ENCODE results near the gene HSD17B12. TPM values are rescaled to one million over a fixed set of nuclear protein-coding genes. Genes with fewer than 3 reads are reported as not detected.

HSD17B12 gene
- total and polyA plus RNA-seq, 2 of the 13 experiments (the other 11 are each of a cell fraction or from before 2014, with no cell fraction given): 50.3 to 117 TPM

DNA sequence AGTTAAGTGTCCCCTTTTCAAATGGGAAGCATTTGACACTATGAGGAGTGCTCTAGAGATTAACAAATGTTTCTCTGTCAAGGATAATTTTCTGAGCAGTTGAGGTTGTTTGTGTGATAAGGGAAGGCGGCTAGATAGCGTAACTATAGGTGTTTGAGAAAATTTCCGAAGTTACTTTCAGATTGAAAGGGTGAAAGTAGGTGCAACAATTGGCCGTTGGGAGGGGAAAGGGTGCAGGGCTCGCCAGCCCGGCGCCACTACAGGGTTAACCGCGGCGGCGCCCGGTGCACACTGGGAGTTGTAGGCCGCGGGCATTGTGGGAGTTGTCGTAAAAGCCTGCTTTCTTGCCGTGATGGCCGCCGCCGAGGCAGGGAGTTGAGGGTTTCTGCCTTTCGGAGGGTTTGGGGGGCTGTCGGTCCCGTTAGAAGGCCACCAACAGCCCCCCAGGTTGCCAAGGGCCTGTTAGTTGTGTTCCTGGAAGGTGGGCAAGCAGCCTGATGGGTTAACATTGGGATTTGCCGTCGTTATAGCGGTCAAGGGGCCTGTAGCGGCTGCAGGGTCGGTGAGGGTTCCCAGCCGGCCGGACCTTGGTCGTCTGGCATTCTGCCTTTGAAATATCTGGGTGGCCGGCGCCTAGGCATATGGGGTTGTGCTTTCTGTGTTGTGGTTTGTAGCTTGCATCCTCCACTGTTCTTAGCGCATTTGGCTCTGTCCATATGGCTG is 36.5 kb upstream of the HSD17B12 start (continued):
- TF ChIP-seq, protein P1, sequence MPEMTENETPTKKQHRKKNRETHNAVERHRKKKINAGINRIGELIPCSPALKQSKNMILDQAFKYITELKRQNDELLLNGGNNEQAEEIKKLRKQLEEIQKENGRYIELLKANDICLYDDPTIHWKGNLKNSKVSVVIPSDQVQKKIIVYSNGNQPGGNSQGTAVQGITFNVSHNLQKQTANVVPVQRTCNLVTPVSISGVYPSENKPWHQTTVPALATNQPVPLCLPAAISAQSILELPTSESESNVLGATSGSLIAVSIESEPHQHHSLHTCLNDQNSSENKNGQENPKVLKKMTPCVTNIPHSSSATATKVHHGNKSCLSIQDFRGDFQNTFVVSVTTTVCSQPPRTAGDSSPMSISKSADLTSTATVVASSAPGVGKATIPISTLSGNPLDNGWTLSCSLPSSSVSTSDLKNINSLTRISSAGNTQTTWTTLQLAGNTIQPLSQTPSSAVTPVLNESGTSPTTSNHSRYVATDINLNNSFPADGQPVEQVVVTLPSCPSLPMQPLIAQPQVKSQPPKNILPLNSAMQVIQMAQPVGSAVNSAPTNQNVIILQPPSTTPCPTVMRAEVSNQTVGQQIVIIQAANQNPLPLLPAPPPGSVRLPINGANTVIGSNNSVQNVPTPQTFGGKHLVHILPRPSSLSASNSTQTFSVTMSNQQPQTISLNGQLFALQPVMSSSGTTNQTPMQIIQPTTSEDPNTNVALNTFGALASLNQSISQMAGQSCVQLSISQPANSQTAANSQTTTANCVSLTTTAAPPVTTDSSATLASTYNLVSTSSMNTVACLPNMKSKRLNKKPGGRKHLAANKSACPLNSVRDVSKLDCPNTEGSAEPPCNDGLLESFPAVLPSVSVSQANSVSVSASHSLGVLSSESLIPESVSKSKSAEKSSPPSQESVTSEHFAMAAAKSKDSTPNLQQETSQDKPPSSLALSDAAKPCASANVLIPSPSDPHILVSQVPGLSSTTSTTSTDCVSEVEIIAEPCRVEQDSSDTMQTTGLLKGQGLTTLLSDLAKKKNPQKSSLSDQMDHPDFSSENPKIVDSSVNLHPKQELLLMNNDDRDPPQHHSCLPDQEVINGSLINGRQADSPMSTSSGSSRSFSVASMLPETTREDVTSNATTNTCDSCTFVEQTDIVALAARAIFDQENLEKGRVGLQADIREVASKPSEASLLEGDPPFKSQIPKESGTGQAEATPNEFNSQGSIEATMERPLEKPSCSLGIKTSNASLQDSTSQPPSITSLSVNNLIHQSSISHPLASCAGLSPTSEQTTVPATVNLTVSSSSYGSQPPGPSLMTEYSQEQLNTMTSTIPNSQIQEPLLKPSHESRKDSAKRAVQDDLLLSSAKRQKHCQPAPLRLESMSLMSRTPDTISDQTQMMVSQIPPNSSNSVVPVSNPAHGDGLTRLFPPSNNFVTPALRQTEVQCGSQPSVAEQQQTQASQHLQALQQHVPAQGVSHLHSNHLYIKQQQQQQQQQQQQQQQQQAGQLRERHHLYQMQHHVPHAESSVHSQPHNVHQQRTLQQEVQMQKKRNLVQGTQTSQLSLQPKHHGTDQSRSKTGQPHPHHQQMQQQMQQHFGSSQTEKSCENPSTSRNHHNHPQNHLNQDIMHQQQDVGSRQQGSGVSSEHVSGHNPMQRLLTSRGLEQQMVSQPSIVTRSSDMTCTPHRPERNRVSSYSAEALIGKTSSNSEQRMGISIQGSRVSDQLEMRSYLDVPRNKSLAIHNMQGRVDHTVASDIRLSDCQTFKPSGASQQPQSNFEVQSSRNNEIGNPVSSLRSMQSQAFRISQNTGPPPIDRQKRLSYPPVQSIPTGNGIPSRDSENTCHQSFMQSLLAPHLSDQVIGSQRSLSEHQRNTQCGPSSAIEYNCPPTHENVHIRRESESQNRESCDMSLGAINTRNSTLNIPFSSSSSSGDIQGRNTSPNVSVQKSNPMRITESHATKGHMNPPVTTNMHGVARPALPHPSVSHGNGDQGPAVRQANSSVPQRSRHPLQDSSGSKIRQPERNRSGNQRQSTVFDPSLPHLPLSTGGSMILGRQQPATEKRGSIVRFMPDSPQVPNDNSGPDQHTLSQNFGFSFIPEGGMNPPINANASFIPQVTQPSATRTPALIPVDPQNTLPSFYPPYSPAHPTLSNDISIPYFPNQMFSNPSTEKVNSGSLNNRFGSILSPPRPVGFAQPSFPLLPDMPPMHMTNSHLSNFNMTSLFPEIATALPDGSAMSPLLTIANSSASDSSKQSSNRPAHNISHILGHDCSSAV (CRISPR knock-in tag; IDR thresholded peaks at IDR 0.05; ENCODE audit: borderline replicate concordance): no peak
- peak; percentile 29; the same call in 1 of the 2 replicates for TF ChIP-seq PHF21A (CRISPR knock-in tag; IDR thresholded peaks at IDR 0.05)
- TF ChIP-seq ZFP37 (CRISPR knock-in tag; IDR thresholded peaks at IDR 0.05; ENCODE audit: borderline replicate concordance): no peak
- TF ChIP-seq CREM (IDR thresholded peaks at IDR 0.05): peak; percentile 95
- TF ChIP-seq CREM (CRISPR knock-in tag; IDR thresholded peaks at IDR 0.05): no peak
- no peak for TF ChIP-seq MAFF (IDR thresholded peaks at IDR 0.05; ENCODE audit: low read depth, low read length)
- peak; percentile 87 for TF ChIP-seq POLR2AphosphoS5 (IDR thresholded peaks at IDR 0.05; ENCODE audit: low read depth, low read length)
- no peak; the same call in 1 of the 2 replicates for TF ChIP-seq E2F2 (CRISPR knock-in tag; IDR thresholded peaks at IDR 0.05; ENCODE audit: borderline replicate concordance)
- 0 out of 2 replicates have a peak, but pooled peaks have one; percentile 52 for TF ChIP-seq ZNF20 (CRISPR knock-in tag; IDR thresholded peaks at IDR 0.05)
- peak; percentile 92 for TF ChIP-seq TOPORS (CRISPR knock-in tag; IDR thresholded peaks at IDR 0.05)
- TF ChIP-seq HNF4G (IDR thresholded peaks at IDR 0.05; ENCODE audit: borderline replicate concordance, low read depth, low read length): peak; percentile 51; the same call in 1 of the 2 replicates
- 0 out of 2 replicates have a peak, but pooled peaks have one; percentile 32 for TF ChIP-seq HNF4G (CRISPR knock-in tag; IDR thresholded peaks at IDR 0.05; ENCODE audit: borderline replicate concordance, low read depth)
- TF ChIP-seq ZC3H13 (CRISPR knock-in tag; IDR thresholded peaks at IDR 0.05): no peak
- TF ChIP-seq ESRRA (CRISPR knock-in tag; IDR thresholded peaks at IDR 0.05; ENCODE audit: low read depth): 0 out of 2 replicates have a peak, but pooled peaks have one; percentile 50
- TF ChIP-seq TP53 (CRISPR knock-in tag; conservative IDR thresholded peaks at IDR 0.05): peak; percentile 35; the same call in 1 of the 2 replicates
- no peak for TF ChIP-seq PHB2 (IDR thresholded peaks at IDR 0.05; ENCODE audit: partially characterized antibody)
- no peak for TF ChIP-seq REXO4 (CRISPR knock-in tag; IDR thresholded peaks at IDR 0.05; ENCODE audit: borderline replicate concordance)
- TF ChIP-seq SMYD3 (CRISPR knock-in tag; IDR thresholded peaks at IDR 0.05): no peak
- peak; percentile 48; the same call in 1 of the 2 replicates for TF ChIP-seq ZNF615 (CRISPR knock-in tag; IDR thresholded peaks at IDR 0.05; ENCODE audit: borderline replicate concordance)
- peak; percentile 77 for TF ChIP-seq SAP130 (CRISPR knock-in tag; IDR thresholded peaks at IDR 0.05; ENCODE audit: low read depth)
- TF ChIP-seq POLR2G (IDR thresholded peaks at IDR 0.05; ENCODE audit: low read depth, low read length): peak; percentile 89
- no peak for TF ChIP-seq ZNF777 (CRISPR knock-in tag; IDR thresholded peaks at IDR 0.05)
